Astrocyte (in vitro differentiated cells and primary cell): ENCODE measurements around the gene XRN2. TPM values are rescaled to one million over a fixed set of nuclear protein-coding genes. Genes with fewer than 3 reads are reported as not detected.

Experiments used
- DNase-seq: peaks from one replicate; pipeline ENCODE4 v3.0.0-alpha.2; 2010; ENCODE audit warnings: low read depth
- FAIRE-seq: peaks from 2 replicates; lab custom pipeline; 2011; peaks lifted over from hg19 to GRCh38; lab: Jason Lieb, UNC
- H2AFZ ChIP-seq: 2 replicates; pipeline ENCODE4 v1.6.0; 2012; ENCODE audit warnings: low read depth, low read length, inconsistent platforms
- H3K27ac ChIP-seq: 2 replicates; pipeline ENCODE4 v1.5.1; 2011; ENCODE audit warnings: low read depth, low read length, inconsistent platforms
- H3K27me3 ChIP-seq: 2 replicates; pipeline ENCODE4 v1.6.0; 2011; ENCODE audit warnings: low read length, inconsistent platforms; ENCODE audit not compliant: insufficient read depth
- H3K36me3 ChIP-seq: 2 replicates; pipeline ENCODE4 v1.5.1; 2011; ENCODE audit warnings: low read length, inconsistent platforms; ENCODE audit not compliant: insufficient read depth
- H3K4me1 ChIP-seq: 2 replicates; pipeline ENCODE4 v1.5.1; 2011; ENCODE audit warnings: low read length, inconsistent platforms; ENCODE audit not compliant: insufficient read depth
- H3K4me2 ChIP-seq: 2 replicates; pipeline ENCODE4 v1.6.0; 2012; ENCODE audit warnings: low read length, inconsistent platforms
- H3K4me3 ChIP-seq: 2 replicates; pipeline ENCODE4 v1.5.1; 2011; ENCODE audit warnings: low read depth, mild to moderate bottlenecking, low read length, inconsistent platforms; ENCODE audit not compliant: insufficient read depth
- H3K79me2 ChIP-seq: 2 replicates; pipeline ENCODE4 v1.6.0; 2012; ENCODE audit warnings: mild to moderate bottlenecking, low read length, inconsistent platforms; ENCODE audit not compliant: insufficient read depth
- H3K9ac ChIP-seq: 2 replicates; pipeline ENCODE4 v1.6.0; 2012; ENCODE audit warnings: mild to moderate bottlenecking, low read length, inconsistent platforms
- H3K9me3 ChIP-seq: 2 replicates; pipeline ENCODE4 v1.5.1; 2012; ENCODE audit warnings: low read depth, mild to moderate bottlenecking, low read length, inconsistent platforms; ENCODE audit not compliant: insufficient read depth
- H4K20me1 ChIP-seq: 2 replicates; pipeline ENCODE4 v1.6.0; 2012; ENCODE audit warnings: low read length, inconsistent platforms; ENCODE audit not compliant: insufficient read depth
- H3K27ac Mint-ChIP-seq: one replicate; pipeline ENCODE4 v1.8.0; 2021; ENCODE audit warnings: mild to moderate bottlenecking, mixed read lengths; ENCODE audit not compliant: unreplicated experiment
- H3K27me3 Mint-ChIP-seq: one replicate; pipeline ENCODE4 v1.8.0; 2021; ENCODE audit warnings: low read depth, mixed read lengths; ENCODE audit not compliant: unreplicated experiment
- H3K36me3 Mint-ChIP-seq: one replicate; pipeline ENCODE4 v1.8.0; 2021; ENCODE audit warnings: low read depth, mixed read lengths; ENCODE audit not compliant: unreplicated experiment
- H3K4me1 Mint-ChIP-seq: one replicate; pipeline ENCODE4 v1.8.0; 2021; ENCODE audit warnings: low read depth, mixed read lengths; ENCODE audit not compliant: unreplicated experiment
- H3K4me3 Mint-ChIP-seq: one replicate; pipeline ENCODE4 v1.8.0; 2021; ENCODE audit warnings: mild to moderate bottlenecking, moderate library complexity, mixed read lengths; ENCODE audit not compliant: unreplicated experiment
- H3K9me3 Mint-ChIP-seq: one replicate; pipeline ENCODE4 v1.8.0; 2021; ENCODE audit warnings: mild to moderate bottlenecking, mixed read lengths; ENCODE audit not compliant: unreplicated experiment
- EZH2 ChIP-seq: IDR thresholded peaks from 2 replicates; pipeline ENCODE4 v1.6.1; 2012; ENCODE audit warnings: mild to moderate bottlenecking, low read length, inconsistent platforms; ENCODE audit not compliant: insufficient read depth
- total RNA-seq: library from RNA; stranded (reverse); gene quantifications from 2 replicates; pipeline ENCODE4 v1.2.1, GENCODE V29; 2021
- TF ChIP-seq, protein P1 (sequence below): IDR thresholded peaks from 2 replicates; pipeline ENCODE4 v1.5.1; 2011; ENCODE audit warnings: low read depth, mild to moderate bottlenecking, inconsistent platforms, low read length, moderate library complexity; ENCODE audit not compliant: insufficient read depth

Gene XRN2
- total RNA-seq, 1 donor from 2014 or later = 74.5 TPM

DNA sequence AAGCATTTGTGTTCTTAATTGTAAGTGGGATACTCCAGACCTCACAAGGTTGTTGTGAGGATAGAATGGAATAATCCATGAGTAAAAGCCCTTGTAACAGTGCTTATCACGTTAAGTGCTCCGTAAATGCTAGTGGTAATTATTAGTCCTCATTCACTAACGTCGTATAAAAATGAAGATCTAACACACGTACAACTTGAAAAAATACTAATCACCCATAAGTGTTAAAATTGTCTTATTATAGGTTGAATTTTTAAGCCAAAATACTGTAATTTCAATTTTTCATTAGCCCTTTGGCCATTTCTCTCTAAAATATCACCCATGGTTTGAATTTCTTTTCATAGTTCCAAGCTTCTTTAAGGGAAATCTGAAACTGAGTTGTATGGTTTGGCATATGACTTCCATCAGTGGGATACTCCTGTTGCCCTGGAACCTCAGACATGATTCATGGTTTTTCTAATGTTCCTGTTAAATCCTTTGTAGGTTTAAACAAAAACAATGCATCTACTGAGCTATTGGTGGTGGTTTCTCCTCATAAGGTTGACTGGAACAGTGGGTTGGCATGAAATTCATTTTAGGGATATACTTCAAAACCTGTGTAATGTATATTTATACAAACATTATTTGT is 19.1 kb downstream of the XRN2 start:
- peaks cover 35% of the 10 kb centered on the region for H3K4me1 Mint-ChIP-seq
- Histone ChIP-seq H3K9me3 (no peaks in the 10 kb centered on the region), H3K4me3 (no peak overlapping the region), H3K79me2 (peaks cover 100% of the 10 kb centered on the region), H2AFZ (no peak overlapping the region), H3K27ac (no peak overlapping the region), H3K9ac (no peak overlapping the region), H4K20me1 (peaks cover 92% of the 10 kb centered on the region), H3K36me3 (no peaks in the 10 kb centered on the region), H3K27me3 (no peaks in the 10 kb centered on the region), H3K4me2 (no peak overlapping the region), H3K4me1 (peaks cover 6% of the 10 kb centered on the region)
- TF ChIP-seq, protein P1, sequence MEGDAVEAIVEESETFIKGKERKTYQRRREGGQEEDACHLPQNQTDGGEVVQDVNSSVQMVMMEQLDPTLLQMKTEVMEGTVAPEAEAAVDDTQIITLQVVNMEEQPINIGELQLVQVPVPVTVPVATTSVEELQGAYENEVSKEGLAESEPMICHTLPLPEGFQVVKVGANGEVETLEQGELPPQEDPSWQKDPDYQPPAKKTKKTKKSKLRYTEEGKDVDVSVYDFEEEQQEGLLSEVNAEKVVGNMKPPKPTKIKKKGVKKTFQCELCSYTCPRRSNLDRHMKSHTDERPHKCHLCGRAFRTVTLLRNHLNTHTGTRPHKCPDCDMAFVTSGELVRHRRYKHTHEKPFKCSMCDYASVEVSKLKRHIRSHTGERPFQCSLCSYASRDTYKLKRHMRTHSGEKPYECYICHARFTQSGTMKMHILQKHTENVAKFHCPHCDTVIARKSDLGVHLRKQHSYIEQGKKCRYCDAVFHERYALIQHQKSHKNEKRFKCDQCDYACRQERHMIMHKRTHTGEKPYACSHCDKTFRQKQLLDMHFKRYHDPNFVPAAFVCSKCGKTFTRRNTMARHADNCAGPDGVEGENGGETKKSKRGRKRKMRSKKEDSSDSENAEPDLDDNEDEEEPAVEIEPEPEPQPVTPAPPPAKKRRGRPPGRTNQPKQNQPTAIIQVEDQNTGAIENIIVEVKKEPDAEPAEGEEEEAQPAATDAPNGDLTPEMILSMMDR = no peak
- no peak for TF ChIP-seq EZH2
- no peak for FAIRE-seq
- H3K4me3 Mint-ChIP-seq = no peak overlapping the region
- peaks cover 2% of the 10 kb centered on the region for H3K9me3 Mint-ChIP-seq
- H3K27me3 Mint-ChIP-seq = no peaks in the 10 kb centered on the region
- DNase-seq = no peak
- no peaks in the 10 kb centered on the region for H3K36me3 Mint-ChIP-seq
- no peak overlapping the region for H3K27ac Mint-ChIP-seq

DNA sequence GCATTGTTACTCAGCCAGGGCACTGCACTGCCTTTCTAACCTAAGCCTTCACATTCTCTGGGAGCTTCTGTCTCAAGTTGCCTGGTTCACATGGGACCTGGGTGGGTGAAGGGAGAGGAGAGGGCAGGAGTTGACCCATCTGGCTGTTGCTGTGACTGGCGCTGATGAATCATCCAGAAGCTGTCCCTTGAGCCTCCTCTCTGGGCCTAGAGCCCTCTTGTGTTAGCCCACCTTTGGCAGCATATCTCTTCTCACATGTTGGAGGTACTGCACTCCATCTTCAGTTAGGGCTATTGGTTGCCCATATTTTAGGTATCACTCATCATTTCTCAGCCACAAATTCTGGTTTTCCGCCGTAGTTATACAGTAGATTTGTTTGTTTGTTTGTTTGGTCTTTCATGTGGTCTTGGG is 19.8 kb downstream of the XRN2 start:
- peak overlapping the region; percentile 20 for H3K4me2 ChIP-seq
- no peaks in the 10 kb centered on the region for H3K36me3 ChIP-seq
- no peak overlapping the region for H2AFZ ChIP-seq
- FAIRE-seq (no peak), DNase-seq (no peak)
- Mint-ChIP-seq H3K27me3 (no peaks in the 10 kb centered on the region), H3K4me3 (no peak overlapping the region), H3K9me3 (peaks cover 2% of the 10 kb centered on the region), H3K36me3 (no peaks in the 10 kb centered on the region), H3K27ac (peak overlapping the region; percentile 13), H3K4me1 (peaks cover 33% of the 10 kb centered on the region)
- peaks cover 100% of the 10 kb centered on the region for H3K79me2 ChIP-seq
- no peak overlapping the region for H3K9ac ChIP-seq
- TF ChIP-seq EZH2 = no peak
- TF ChIP-seq, protein P1 = no peak
- H3K4me3 ChIP-seq = no peak overlapping the region
- H3K4me1 ChIP-seq = peaks cover 6% of the 10 kb centered on the region
- H3K9me3 ChIP-seq = no peaks in the 10 kb centered on the region
- H4K20me1 ChIP-seq = peaks cover 89% of the 10 kb centered on the region
- peak overlapping the region; percentile 9 for H3K27ac ChIP-seq
- H3K27me3 ChIP-seq = no peaks in the 10 kb centered on the region

DNA sequence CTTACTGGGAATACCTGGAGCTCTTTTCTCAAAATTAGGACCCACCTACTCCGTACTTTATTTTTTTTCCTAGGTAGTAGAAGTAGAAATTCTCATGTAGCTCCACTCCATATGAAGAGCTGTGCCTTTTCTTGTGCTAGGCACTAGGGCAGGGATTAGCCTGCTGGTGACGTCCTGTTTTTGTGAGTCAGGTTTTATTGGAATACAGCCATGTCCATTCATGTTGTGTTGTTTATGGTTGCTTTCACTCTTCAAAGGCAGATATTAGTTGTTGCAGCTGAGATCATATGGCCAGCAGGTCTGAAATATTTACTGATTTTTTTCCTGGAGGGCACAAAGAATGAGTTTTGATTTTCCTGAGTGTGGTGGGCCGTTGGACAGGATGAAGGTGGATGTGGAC is 20.5 kb downstream of the XRN2 start:
- Histone ChIP-seq H3K27me3 (no peaks in the 10 kb centered on the region), H3K36me3 (peaks cover 2% of the 10 kb centered on the region), H2AFZ (no peak overlapping the region), H4K20me1 (peaks cover 89% of the 10 kb centered on the region), H3K4me2 (peak overlapping the region; percentile 11), H3K9ac (no peak overlapping the region), H3K4me3 (no peak overlapping the region), H3K27ac (no peak overlapping the region), H3K79me2 (peaks cover 100% of the 10 kb centered on the region), H3K4me1 (peaks cover 6% of the 10 kb centered on the region), H3K9me3 (no peaks in the 10 kb centered on the region)
- no peak overlapping the region for H3K4me3 Mint-ChIP-seq
- H3K4me1 Mint-ChIP-seq = peaks cover 28% of the 10 kb centered on the region
- no peak for FAIRE-seq
- no peak overlapping the region for H3K27ac Mint-ChIP-seq
- DNase-seq = peak; percentile 66
- no peaks in the 10 kb centered on the region for H3K27me3 Mint-ChIP-seq
- H3K9me3 Mint-ChIP-seq = peaks cover 2% of the 10 kb centered on the region
- TF ChIP-seq, protein P1 = no peak
- no peak for TF ChIP-seq EZH2
- no peaks in the 10 kb centered on the region for H3K36me3 Mint-ChIP-seq
